H1 (cell line): Measurements from ENCODE around the gene PHC3. TPM values are rescaled to one million over a fixed set of nuclear protein-coding genes. Genes with fewer than 3 reads are reported as not detected.

ENCODE experiments used
- CTCF ChIA-PET: fragments of 300-600 bp; sonication (Branson Sonifier 250); formaldehyde crosslinking; loops from one replicate; lab custom pipeline; 2021; ENCODE audit not compliant: partially characterized antibody; lab: Charles Lee
- POLR2A ChIA-PET: fragments of 300-600 bp; sonication (Branson Sonifier 250); formaldehyde crosslinking; loops from one replicate; lab custom pipeline; 2021; ENCODE audit warnings: inconsistent platforms; ENCODE audit not compliant: partially characterized antibody; lab: Charles Lee
- DNase-seq, 2 experiments: peaks; one replicate each; pipeline versions ENCODE4 v3.0.0 to v3.0.0-alpha.2; 2010 to 2022; ENCODE audit warnings: low spot score in 2 of 2, low read depth in 1 of 2, mixed read lengths in 1 of 2
- FAIRE-seq: peaks from 2 replicates; lab custom pipeline; 2011; peaks lifted over from hg19 to GRCh38; lab: Jason Lieb, UNC
- H2AFZ ChIP-seq: 2 replicates; pipeline ENCODE4 v1.8.1; 2012; ENCODE audit warnings: low read length, inconsistent platforms
- H2AK5ac ChIP-seq: 2 replicates; pipeline ENCODE4 v1.6.1; 2013; ENCODE audit warnings: low read depth, low read length
- H2BK120ac ChIP-seq: replicated peaks from 2 replicates; pipeline ENCODE3; 2013; ENCODE audit warnings: low read depth, low read length, inconsistent platforms
- H2BK12ac ChIP-seq: 2 replicates; pipeline ENCODE4 v1.6.1; 2013; ENCODE audit warnings: low read depth, low read length
- H2BK15ac ChIP-seq: 2 replicates; pipeline ENCODE4 v1.6.1; 2013; ENCODE audit warnings: low read length
- H2BK20ac ChIP-seq: 2 replicates; pipeline ENCODE4 v1.6.1; 2013; ENCODE audit warnings: low read length
- H2BK5ac ChIP-seq: 2 replicates; pipeline ENCODE4 v1.6.1; 2013; ENCODE audit warnings: low read depth, low read length
- H3K14ac ChIP-seq: 2 replicates; pipeline ENCODE4 v1.6.1; 2013; ENCODE audit warnings: inconsistent platforms; ENCODE audit not compliant: insufficient read length
- H3K18ac ChIP-seq: 2 replicates; pipeline ENCODE4 v1.6.1; 2013; ENCODE audit warnings: low read length; ENCODE audit errors: extremely low read depth
- H3K23ac ChIP-seq: 2 replicates; pipeline ENCODE4 v1.6.1; 2013; ENCODE audit warnings: inconsistent platforms; ENCODE audit not compliant: insufficient read length
- H3K23me2 ChIP-seq: 2 replicates; pipeline ENCODE4 v1.6.1; 2013; ENCODE audit warnings: low read depth, low read length
- H3K27ac ChIP-seq: 2 replicates; pipeline ENCODE4 v1.6.1; 2011; ENCODE audit warnings: low read depth, low read length, inconsistent platforms
- H3K27me3 ChIP-seq, 4 experiments: replicated peaks in 1 of 4; 1 replicate in 1 of 4; 2 replicates in 3 of 4; pipeline versions ENCODE4 v1.6.1 to v1.8.1; 2011 to 2013; ENCODE audit warnings: low read length in 3 of 4, mild to moderate bottlenecking in 3 of 4, inconsistent platforms in 2 of 4, mixed read lengths in 2 of 4, moderate library complexity in 1 of 4; ENCODE audit not compliant: control insufficient read depth in 3 of 4, insufficient read depth in 3 of 4; ENCODE audit errors: extremely low read depth in 1 of 4
- H3K36me3 ChIP-seq, 4 experiments: 2 replicates each; pipeline versions ENCODE4 v1.6.1 to v1.8.1; 2011 to 2013; ENCODE audit warnings: mild to moderate bottlenecking in 4 of 4, low read length in 3 of 4, moderate library complexity in 2 of 4, control low read depth in 1 of 4, inconsistent platforms in 1 of 4; ENCODE audit not compliant: insufficient read depth in 4 of 4, control insufficient read depth in 2 of 4
- H3K4ac ChIP-seq: replicated peaks from 2 replicates; pipeline ENCODE3; 2013; ENCODE audit warnings: low read length, low read depth, mixed read lengths, inconsistent platforms; ENCODE audit not compliant: insufficient read length
- H3K4me1 ChIP-seq, 4 experiments: replicated peaks in 1 of 4; 1 replicate in 1 of 4; 2 replicates in 3 of 4; pipeline versions ENCODE4 v1.6.1 to v1.8.1; 2011 to 2013; ENCODE audit warnings: low read length in 3 of 4, inconsistent platforms in 2 of 4, mixed read lengths in 1 of 4; ENCODE audit not compliant: insufficient read depth in 4 of 4, control insufficient read depth in 3 of 4
- H3K4me2 ChIP-seq, 2 experiments: 2 replicates each; pipeline versions ENCODE4 v1.6.1 to v1.8.1; 2011 to 2013; ENCODE audit warnings: low read depth in 2 of 2, low read length in 2 of 2, control low read depth in 1 of 2, inconsistent platforms in 1 of 2, mild to moderate bottlenecking in 1 of 2; ENCODE audit not compliant: insufficient read depth in 1 of 2
- H3K4me3 ChIP-seq, 4 experiments: fragments of 200-600, 300-600 bp in 1 of 4; sonication (generic), shearing (Covaris generic), sonication (Bioruptor Twin) in 1 of 4; 2 replicates each; pipeline versions ENCODE4 v1.5.1 to v1.8.1; 2011 to 2016; ENCODE audit warnings: low read length in 4 of 4, low read depth in 3 of 4, control low read depth in 2 of 4, inconsistent platforms in 2 of 4, mild to moderate bottlenecking in 2 of 4, mixed read lengths in 1 of 4, moderate library complexity in 1 of 4; ENCODE audit not compliant: insufficient read depth in 2 of 4; ENCODE audit errors: extremely low read depth in 1 of 4
- H3K56ac ChIP-seq: replicated peaks from 2 replicates; pipeline ENCODE3; 2013; ENCODE audit warnings: low read depth, mild to moderate bottlenecking, mixed read lengths, low read length, inconsistent platforms; ENCODE audit not compliant: insufficient read length
- H3K79me1 ChIP-seq: 2 replicates; pipeline ENCODE4 v1.6.1; 2013; ENCODE audit warnings: low read depth, low read length, control low read depth
- H3K79me2 ChIP-seq, 2 experiments: 2 replicates each; pipeline versions ENCODE4 v1.6.1 to v1.8.1; 2012 to 2013; ENCODE audit warnings: low read length in 2 of 2, mild to moderate bottlenecking in 2 of 2, inconsistent platforms in 1 of 2; ENCODE audit not compliant: insufficient read depth in 2 of 2, control insufficient read depth in 1 of 2
- H3K9ac ChIP-seq, 4 experiments: replicated peaks in 1 of 4; 1 replicate in 1 of 4; 2 replicates in 3 of 4; pipeline versions ENCODE4 v1.6.1 to v1.8.1; 2011 to 2013; ENCODE audit warnings: low read depth in 3 of 4, low read length in 3 of 4, control low read depth in 2 of 4, mild to moderate bottlenecking in 2 of 4, moderate library complexity in 2 of 4, inconsistent platforms in 1 of 4; ENCODE audit errors: extremely low read depth in 1 of 4
- H3K9me3 ChIP-seq, 2 experiments: 2 replicates each; pipeline versions ENCODE4 v1.6.1 to v1.8.1; 2012 to 2013; ENCODE audit warnings: mild to moderate bottlenecking in 2 of 2, moderate library complexity in 2 of 2, control low read depth in 1 of 2, inconsistent platforms in 1 of 2, low read depth in 1 of 2, low read length in 1 of 2, mixed read lengths in 1 of 2; ENCODE audit not compliant: insufficient read depth in 2 of 2
- H4K20me1 ChIP-seq, 2 experiments: replicated peaks in 1 of 2; 2 replicates each; pipeline versions ENCODE3 to v1.8.1; 2011 to 2013; ENCODE audit warnings: inconsistent platforms in 2 of 2, low read length in 2 of 2, mild to moderate bottlenecking in 1 of 2; ENCODE audit not compliant: insufficient read depth in 2 of 2, control insufficient read depth in 1 of 2
- H4K5ac ChIP-seq: 2 replicates; pipeline ENCODE4 v1.6.1; 2013; ENCODE audit warnings: low read length, low read depth, mixed read lengths, inconsistent platforms; ENCODE audit not compliant: insufficient read length
- H4K8ac ChIP-seq: 2 replicates; pipeline ENCODE4 v1.8.0; 2013; ENCODE audit warnings: mild to moderate bottlenecking, moderate library complexity, low read length, inconsistent platforms; ENCODE audit not compliant: insufficient read depth; ENCODE audit errors: extremely low read depth
- H4K91ac ChIP-seq: replicated peaks from 2 replicates; pipeline ENCODE3; 2013; ENCODE audit warnings: low read length, mixed read lengths, inconsistent platforms; ENCODE audit not compliant: insufficient read length
- ASH2L ChIP-seq: fragments of 200-600, 300-600 bp; sonication (generic); IDR thresholded peaks from one replicate; pipeline ENCODE4 v1.7.1; 2017; ENCODE audit warnings: low read length
- BCL11A ChIP-seq, 2 experiments: IDR thresholded peaks; one replicate each; pipeline ENCODE4 v1.6.1; 2011; ENCODE audit warnings: low read depth in 2 of 2, low read length in 2 of 2, mild to moderate bottlenecking in 2 of 2
- BRCA1 ChIP-seq: IDR thresholded peaks from 2 replicates; pipeline ENCODE4 v1.6.1; 2012; ENCODE audit warnings: low read depth, low read length, improper control_type of control experiment
- CREB1 ChIP-seq: IDR thresholded peaks from 2 replicates; pipeline ENCODE4 v1.6.1; 2012; ENCODE audit warnings: inconsistent platforms
- CTBP2 ChIP-seq: IDR thresholded peaks from 2 replicates; pipeline ENCODE4 v1.7.0; 2011; ENCODE audit warnings: borderline replicate concordance, mild to moderate bottlenecking, moderate library complexity, mixed read lengths, low read length; ENCODE audit not compliant: insufficient read depth, insufficient read length
- GABPA ChIP-seq: IDR thresholded peaks from 2 replicates; pipeline ENCODE4 v1.6.1; 2011; ENCODE audit warnings: mild to moderate bottlenecking, low read length, moderate library complexity, borderline replicate concordance; ENCODE audit not compliant: insufficient read depth
- JUND ChIP-seq: IDR thresholded peaks from 2 replicates; pipeline ENCODE4 v1.6.1; 2011; ENCODE audit warnings: mild to moderate bottlenecking, improper control_type of control experiment, low read length
- KDM5A ChIP-seq: fragments of 200-600 bp; IDR thresholded peaks from 2 replicates; pipeline ENCODE4 v1.7.1; 2012; ENCODE audit warnings: mild to moderate bottlenecking, low read length, inconsistent platforms, mixed read lengths
- SAP30 ChIP-seq: fragments of 300-600 bp; sonication (generic); IDR thresholded peaks from 2 replicates; pipeline ENCODE4 v1.7.1; 2012; ENCODE audit warnings: low read length, moderate library complexity, mild to moderate bottlenecking, inconsistent platforms; ENCODE audit not compliant: insufficient read depth, insufficient replicate concordance
- SIRT6 ChIP-seq: IDR thresholded peaks from one replicate; pipeline ENCODE4 v1.7.1; 2012; ENCODE audit warnings: low read length, inconsistent platforms
- ZNF274 ChIP-seq: IDR thresholded peaks from 2 replicates; pipeline ENCODE4 v1.7.0; 2012; ENCODE audit warnings: low read length, borderline replicate concordance; ENCODE audit errors: extremely low read depth
- WGBS, 2 experiments: shearing (Covaris generic) in 1 of 2; methylation state at CpG; one replicate each; pipeline versions ENCODE4 v1.1.6 to v1.1.7; 2013 to 2015; ENCODE audit warnings: low lambda C conversion rate in 2 of 2, mixed read lengths in 2 of 2, inconsistent platforms in 1 of 2, low coverage in 1 of 2, missing lambda C conversion rate in 1 of 2; ENCODE audit not compliant: insufficient replicate concordance in 2 of 2, insufficient coverage in 1 of 2, insufficient read length in 1 of 2; ENCODE audit errors: extremely low coverage in 1 of 2, missing lambda C conversion rate in 1 of 2; 5-methylcytosine and 5-hydroxymethylcytosine counted together
- polyA plus RNA-seq, 7 experiments: library from polyadenylated mRNA; depleted of rRNA in 3 of 7; stranded (reverse) in 5 of 7; unstranded in 2 of 7; fragments of >200 nt in 5 of 7; fragments of 200-250 nt in 2 of 7; gene quantifications; 1 replicate in 5 of 7; 2 replicates in 1 of 7; 4 replicates in 1 of 7; pipeline versions ENCODE4 v1.2.1 to v1.2.3, GENCODE V29; 2011 to 2013; ENCODE audit warnings: missing spikeins in 2 of 7, mixed read lengths in 2 of 7
- total RNA-seq: library from RNA; stranded (reverse); fragmentation: NEBNext Ultra II Directional; extraction: Animal tissue kit (Norgen Biotek cat#: 25700); gene quantifications from 2 replicates; pipeline ENCODE4 v1.2.1, GENCODE V29; 2021
- TF ChIP-seq, protein P1 (sequence below), 3 experiments: IDR thresholded peaks; 1 replicate in 2 of 3; 2 replicates in 1 of 3; pipeline versions ENCODE4 v1.5.1 to v1.6.1; 2011; ENCODE audit warnings: low read length in 3 of 3, mild to moderate bottlenecking in 3 of 3, inconsistent platforms in 2 of 3, low read depth in 1 of 3, moderate library complexity in 1 of 3; ENCODE audit not compliant: insufficient read depth in 1 of 3; ENCODE audit errors: control extremely low read depth in 1 of 3

The PHC3 gene
- total and polyA plus RNA-seq, 2 of the 8 experiments (the other 6 are each of a cell fraction or from before 2014, with no cell fraction given) = 26.4 to 29.2 TPM

DNA sequence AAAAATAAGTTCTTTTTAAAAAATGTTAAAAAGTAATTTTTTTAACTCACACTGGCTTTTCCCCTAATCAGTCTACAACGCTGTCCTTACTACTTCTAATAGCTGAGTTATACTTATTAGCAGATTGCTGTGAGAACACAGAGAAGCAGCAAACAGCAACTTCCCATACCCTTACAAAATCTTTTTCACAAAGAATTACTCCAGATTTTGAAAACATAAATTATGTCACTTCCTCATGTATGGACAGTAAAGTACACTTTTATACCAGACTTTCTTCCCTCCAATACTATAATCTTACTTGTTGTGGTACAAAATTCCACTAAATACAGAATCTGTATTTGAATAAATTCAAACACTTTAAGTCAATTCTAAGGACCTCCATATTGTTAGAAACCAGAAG is 2.1 kb downstream of the PHC3 start:
- H3K4me3 ChIP-seq = no peak overlapping the region; a peak in 1 of 8 replicates
- H4K91ac ChIP-seq = no peak overlapping the region
- peaks cover 0 to 27% of the 10 kb centered on the region in 2 experiments; a peak in 3 of 4 replicates for H3K79me2 ChIP-seq
- ChIA-PET POLR2A (interaction anchor here (2.4 kb wide), 1 partner anchor 42 kb away, joined by 7 read pairs; the partner anchor contains the start of gene PRKCI), CTCF (no interaction called here)
- H3K23ac ChIP-seq = no peak overlapping the region
- no peak for DNase-seq
- H3K79me1 ChIP-seq = no peaks in the 10 kb centered on the region
- no peak overlapping the region for H3K14ac ChIP-seq
- no peaks in the 10 kb centered on the region for H3K9me3 ChIP-seq
- no peak overlapping the region; a peak in 1 of 4 replicates for H3K4me2 ChIP-seq
- FAIRE-seq = no peak
- H2BK15ac ChIP-seq = no peak overlapping the region
- H3K9ac ChIP-seq = no peak overlapping the region
- H3K23me2 ChIP-seq = peaks cover 3% of the 10 kb centered on the region; the same call in 1 of the 2 replicates
- peaks cover 0 to 2% of the 10 kb centered on the region in 2 experiments for H4K20me1 ChIP-seq
- H3K56ac ChIP-seq = no peak overlapping the region
- H2BK12ac ChIP-seq = no peak overlapping the region
- H2BK120ac ChIP-seq = no peak overlapping the region
- no peak overlapping the region for H2AK5ac ChIP-seq
- no peak overlapping the region for H2BK5ac ChIP-seq
- H3K4ac ChIP-seq = no peak overlapping the region
- H3K36me3 ChIP-seq = peaks cover 2 to 33% (median 16%) of the 10 kb centered on the region in 4 experiments
- peaks cover 0 to 6% (median 2%) of the 10 kb centered on the region in 4 experiments; a peak in 3 of 7 replicates for H3K4me1 ChIP-seq
- H2BK20ac ChIP-seq = no peak overlapping the region
- H4K5ac ChIP-seq = no peak overlapping the region
- H3K18ac ChIP-seq = no peak overlapping the region
- WGBS, 2 experiments = 94% methylated on average over 1 of the region's 1 CpG; no CpG with 5 or more reads in 1 of the 2 experiments
- H4K8ac ChIP-seq = no peak overlapping the region
- no peak overlapping the region for H2AFZ ChIP-seq
- no peaks in the 10 kb centered on the region for H3K27me3 ChIP-seq
- no peak overlapping the region for H3K27ac ChIP-seq
- TF ChIP-seq ASH2L = no peak
- no peak for TF ChIP-seq SIRT6
- no peak for TF ChIP-seq JUND
- TF ChIP-seq, protein P1, sequence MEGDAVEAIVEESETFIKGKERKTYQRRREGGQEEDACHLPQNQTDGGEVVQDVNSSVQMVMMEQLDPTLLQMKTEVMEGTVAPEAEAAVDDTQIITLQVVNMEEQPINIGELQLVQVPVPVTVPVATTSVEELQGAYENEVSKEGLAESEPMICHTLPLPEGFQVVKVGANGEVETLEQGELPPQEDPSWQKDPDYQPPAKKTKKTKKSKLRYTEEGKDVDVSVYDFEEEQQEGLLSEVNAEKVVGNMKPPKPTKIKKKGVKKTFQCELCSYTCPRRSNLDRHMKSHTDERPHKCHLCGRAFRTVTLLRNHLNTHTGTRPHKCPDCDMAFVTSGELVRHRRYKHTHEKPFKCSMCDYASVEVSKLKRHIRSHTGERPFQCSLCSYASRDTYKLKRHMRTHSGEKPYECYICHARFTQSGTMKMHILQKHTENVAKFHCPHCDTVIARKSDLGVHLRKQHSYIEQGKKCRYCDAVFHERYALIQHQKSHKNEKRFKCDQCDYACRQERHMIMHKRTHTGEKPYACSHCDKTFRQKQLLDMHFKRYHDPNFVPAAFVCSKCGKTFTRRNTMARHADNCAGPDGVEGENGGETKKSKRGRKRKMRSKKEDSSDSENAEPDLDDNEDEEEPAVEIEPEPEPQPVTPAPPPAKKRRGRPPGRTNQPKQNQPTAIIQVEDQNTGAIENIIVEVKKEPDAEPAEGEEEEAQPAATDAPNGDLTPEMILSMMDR (IDR thresholded peaks at IDR 0.05; ENCODE audit: control extremely low read depth in 1 of 3, insufficient read depth in 1 of 3, low read depth in 1 of 3, low read length in 3 of 3) = no peak
- TF ChIP-seq CTBP2 = no peak
- no peak for TF ChIP-seq GABPA
- TF ChIP-seq CREB1 = no peak
- TF ChIP-seq ZNF274 = no peak
- TF ChIP-seq KDM5A = no peak
- no peak for TF ChIP-seq BCL11A (IDR thresholded peaks at IDR 0.05; ENCODE audit: low read depth in 2 of 2, low read length in 2 of 2)
- TF ChIP-seq SAP30 = no peak
- no peak for TF ChIP-seq BRCA1
